H1 (cell line): ENCODE measurements around the gene BATF3.

ENCODE experiments used
- CTCF ChIP-seq, 3 experiments: IDR thresholded peaks; 1 replicate in 2 of 3; 2 replicates in 1 of 3; pipeline versions ENCODE4 v1.5.1 to v1.6.1; 2011; ENCODE audit warnings: low read length in 3 of 3, mild to moderate bottlenecking in 3 of 3, inconsistent platforms in 2 of 3, low read depth in 1 of 3, moderate library complexity in 1 of 3; ENCODE audit not compliant: insufficient read depth in 1 of 3; ENCODE audit errors: control extremely low read depth in 1 of 3
- EGR1 ChIP-seq: IDR thresholded peaks from 2 replicates; pipeline ENCODE4 v1.6.1; 2011; ENCODE audit warnings: low read depth, low read length, borderline replicate concordance
- EP300 ChIP-seq, 2 experiments: IDR thresholded peaks; 1 replicate in 1 of 2; 2 replicates in 1 of 2; pipeline ENCODE4 v1.6.1; 2011 to 2012; ENCODE audit warnings: low read depth in 2 of 2, low read length in 2 of 2, mild to moderate bottlenecking in 2 of 2, borderline replicate concordance in 1 of 2, inconsistent platforms in 1 of 2, moderate library complexity in 1 of 2
- EZH2 ChIP-seq: fragments of 200-600 bp; sonication (generic); IDR thresholded peaks from 2 replicates; pipeline ENCODE4 v1.7.1; 2012; ENCODE audit warnings: low read depth, mild to moderate bottlenecking, moderate library complexity, low read length, inconsistent platforms; ENCODE audit not compliant: severe bottlenecking
- JUN ChIP-seq: IDR thresholded peaks from 2 replicates; pipeline ENCODE4 v1.6.1; 2011; ENCODE audit warnings: low read depth, mild to moderate bottlenecking, improper control_type of control experiment, low read length
- MAX ChIP-seq: IDR thresholded peaks from 2 replicates; pipeline ENCODE4 v1.6.1; 2012; ENCODE audit warnings: inconsistent platforms
- POLR2A ChIP-seq, 2 experiments: IDR thresholded peaks; 1 replicate in 1 of 2; 2 replicates in 1 of 2; pipeline ENCODE4 v1.6.1; 2011; ENCODE audit warnings: low read depth in 2 of 2, low read length in 2 of 2, mild to moderate bottlenecking in 2 of 2; ENCODE audit errors: control extremely low read depth in 1 of 2
- RAD21 ChIP-seq, 2 experiments: IDR thresholded peaks in 1 of 2; conservative IDR thresholded peaks in 1 of 2; 2 replicates each; pipeline ENCODE4 v1.6.1; 2011; ENCODE audit warnings: low read depth in 2 of 2, low read length in 2 of 2, improper control_type of control experiment in 1 of 2, inconsistent platforms in 1 of 2, mild to moderate bottlenecking in 1 of 2, moderate library complexity in 1 of 2
- RBBP5 ChIP-seq: IDR thresholded peaks from 2 replicates; pipeline ENCODE4 v1.7.1; 2012; ENCODE audit warnings: low read depth, mild to moderate bottlenecking, inconsistent platforms, low read length, moderate library complexity, borderline replicate concordance
- RXRA ChIP-seq: IDR thresholded peaks from 2 replicates; pipeline ENCODE4 v1.6.1; 2011; ENCODE audit warnings: low read depth, mild to moderate bottlenecking, low read length, moderate library complexity; ENCODE audit not compliant: insufficient read depth
- SP2 ChIP-seq: IDR thresholded peaks from 2 replicates; pipeline ENCODE4 v1.6.1; 2012; ENCODE audit warnings: mild to moderate bottlenecking, low read length, inconsistent platforms
- SUZ12 ChIP-seq: fragments of 200-600 bp; sonication (generic); IDR thresholded peaks from 2 replicates; pipeline ENCODE4 v1.6.1; 2012; ENCODE audit warnings: mild to moderate bottlenecking, inconsistent platforms, low read length, moderate library complexity, mixed read lengths
- TAF1 ChIP-seq: IDR thresholded peaks from 2 replicates; pipeline ENCODE4 v1.6.1; 2011; ENCODE audit warnings: mild to moderate bottlenecking, low read depth, low read length
- YY1 ChIP-seq: IDR thresholded peaks from 2 replicates; pipeline ENCODE4 v1.6.1; 2011; ENCODE audit warnings: low read depth, mild to moderate bottlenecking, low read length

- TF ChIP-seq CTCF (IDR thresholded peaks at IDR 0.05; ENCODE audit: control extremely low read depth in 1 of 3, insufficient read depth in 1 of 3, low read depth in 1 of 3, low read length in 3 of 3) (no peak), TAF1 (no peak), EZH2 (no peak), EP300 (IDR thresholded peaks at IDR 0.05; ENCODE audit: borderline replicate concordance in 1 of 2, low read depth in 2 of 2, low read length in 2 of 2) (no peak), POLR2A (IDR thresholded peaks at IDR 0.05; ENCODE audit: control extremely low read depth in 1 of 2, low read depth in 2 of 2, low read length in 2 of 2) (no peak), YY1 (no peak), RAD21 (IDR thresholded peaks at IDR 0.05 in 1 of 2, conservative IDR thresholded peaks at IDR 0.05 in 1 of 2; ENCODE audit: low read depth in 2 of 2, low read length in 2 of 2) (no peak), JUN (no peak), RXRA (no peak), EGR1 (no peak), MAX (no peak), SUZ12 (no peak), SP2 (no peak), RBBP5 (no peak)
Measured at GRCh38 chr1:212669600-212669999, 30.0 kb downstream of the BATF3 start.
